Measurements from ENCODE around the gene UBL3.

GRCh38 chr13:29892151-29892550 lies 41.7 kb upstream of the UBL3 start:
- no peak for TF ChIP-seq CTCF (IDR thresholded peaks at IDR 0.05)
- TF ChIP-seq POLR2AphosphoS5 (IDR thresholded peaks at IDR 0.05) = no peak
- TF ChIP-seq POLR2A (IDR thresholded peaks at IDR 0.05) = no peak

All from prostate gland (tissue), 2 donors.